GM08714 (cell line): Measurements from ENCODE around the gene POLR2E.

Experiments used
- H3K4me3 ChIP-seq: fragments of 200-500 bp; sonication (Bioruptor generic); 2 replicates; pipeline ENCODE4 v1.5.1; 2014; ENCODE audit warnings: mild to moderate bottlenecking, low read length, inconsistent platforms
- ZNF274 ChIP-seq: IDR thresholded peaks from 2 replicates; pipeline ENCODE4 v1.6.1; 2012; ENCODE audit warnings: mild to moderate bottlenecking, low read depth, low read length

POLR2E gene

GRCh38 chr19:1103132-1103707 is 8.0 kb upstream of the POLR2E start:
- H3K4me3 ChIP-seq: peak overlapping the region; percentile 21; the same call in 1 of the 2 replicates
- no peak for TF ChIP-seq ZNF274

GRCh38 chr19:1102407-1103131 is 7.4 kb upstream of the POLR2E start:
- H3K4me3 ChIP-seq: no peak overlapping the region
- no peak for TF ChIP-seq ZNF274

GRCh38 chr19:1101337-1101698 is 6.1 kb upstream of the POLR2E start:
- no peak for TF ChIP-seq ZNF274
- H3K4me3 ChIP-seq: no peak overlapping the region

- no peak for TF ChIP-seq ZNF274
- H3K4me3 ChIP-seq: no peak overlapping the region
These were observed 3.2 kb upstream of the POLR2E start for GRCh38 chr19:1098177-1099051.

GRCh38 chr19:1097810-1098176 is 2.6 kb upstream of the POLR2E start:
- no peak for TF ChIP-seq ZNF274
- no peak overlapping the region for H3K4me3 ChIP-seq

- TF ChIP-seq ZNF274: no peak
- peak overlapping the region; percentile 86 for H3K4me3 ChIP-seq
These were observed 559 bp downstream of the POLR2E start for GRCh38 chr19:1094655-1094977.

GRCh38 chr19:1093811-1094553 is 1.2 kb downstream of the POLR2E start:
- no peak for TF ChIP-seq ZNF274
- H3K4me3 ChIP-seq: peak overlapping the region; percentile 86

GRCh38 chr19:1093330-1093729 is 1.8 kb downstream of the POLR2E start:
- TF ChIP-seq ZNF274: no peak
- no peak overlapping the region for H3K4me3 ChIP-seq

GRCh38 chr19:1091544-1092175 is 3.5 kb downstream of the POLR2E start:
- no peak for TF ChIP-seq ZNF274
- H3K4me3 ChIP-seq: no peak overlapping the region

- no peak overlapping the region for H3K4me3 ChIP-seq
- TF ChIP-seq ZNF274: no peak
These were observed 4.2 kb downstream of the POLR2E start for GRCh38 chr19:1090731-1091543.

GRCh38 chr19:1089891-1090290 is 5.3 kb downstream of the POLR2E start:
- H3K4me3 ChIP-seq: no peak overlapping the region
- no peak for TF ChIP-seq ZNF274

- TF ChIP-seq ZNF274: no peak
- H3K4me3 ChIP-seq: no peak overlapping the region
These were observed 5.9 kb downstream of the POLR2E start for GRCh38 chr19:1089126-1089771.
